Fibroblast of lung (primary cell): ENCODE data around the gene SLC16A3. TPM values are rescaled to one million over a fixed set of nuclear protein-coding genes. Genes with fewer than 3 reads are reported as not detected.

Experiments
- DNase-seq, 2 donors: peaks; one replicate each; pipeline versions ENCODE4 v3.0.0 to v3.0.0-alpha.2; 2010; ENCODE audit warnings: low read depth in 2 of 2
- H2AFZ ChIP-seq: 2 replicates; pipeline ENCODE4 v1.5.1; 2012; ENCODE audit warnings: low read length, control low read depth, inconsistent platforms
- H3K27ac ChIP-seq: 2 replicates; pipeline ENCODE4 v1.5.1; 2011; ENCODE audit warnings: low read length, control low read depth; ENCODE audit not compliant: insufficient read depth
- H3K27me3 ChIP-seq: 2 replicates; pipeline ENCODE4 v1.5.1; 2011; ENCODE audit warnings: mild to moderate bottlenecking, low read length; ENCODE audit not compliant: control insufficient read depth, insufficient read depth
- H3K36me3 ChIP-seq: 2 replicates; pipeline ENCODE4 v1.5.1; 2011; ENCODE audit warnings: low read length; ENCODE audit not compliant: control insufficient read depth, insufficient read depth
- H3K4me1 ChIP-seq: 2 replicates; pipeline ENCODE4 v1.5.1; 2011; ENCODE audit warnings: low read length; ENCODE audit not compliant: control insufficient read depth, insufficient read depth; ENCODE audit errors: extremely low read depth
- H3K4me2 ChIP-seq: 2 replicates; pipeline ENCODE4 v1.5.1; 2011; ENCODE audit warnings: low read length, control low read depth; ENCODE audit not compliant: insufficient read depth; ENCODE audit errors: extremely low read depth
- H3K4me3 ChIP-seq, 4 experiments: fragments of 200-600 bp in 1 of 4; sonication (generic) in 1 of 4; replicated peaks in 1 of 4; 2 replicates each; pipeline ENCODE4 v1.5.1; 2011 to 2016; ENCODE audit warnings: low read length in 4 of 4, low read depth in 3 of 4, mild to moderate bottlenecking in 3 of 4, control low read depth in 2 of 4, inconsistent platforms in 1 of 4, mixed read lengths in 1 of 4; ENCODE audit not compliant: insufficient read depth in 1 of 4; ENCODE audit errors: control extremely low read depth in 1 of 4
- H3K79me2 ChIP-seq: 2 replicates; pipeline ENCODE4 v1.5.1; 2012; ENCODE audit warnings: mild to moderate bottlenecking, low read length, inconsistent platforms; ENCODE audit not compliant: control insufficient read depth, insufficient read depth
- H3K9ac ChIP-seq: 2 replicates; pipeline ENCODE4 v1.5.1; 2011; ENCODE audit warnings: mild to moderate bottlenecking, low read length, control low read depth; ENCODE audit not compliant: insufficient read depth
- H3K9me3 ChIP-seq: 2 replicates; pipeline ENCODE4 v1.5.1; 2012; ENCODE audit warnings: low read depth, low read length; ENCODE audit not compliant: control insufficient read depth, insufficient read depth
- H4K20me1 ChIP-seq: 2 replicates; pipeline ENCODE4 v1.5.1; 2011; ENCODE audit warnings: low read length; ENCODE audit not compliant: control insufficient read depth, insufficient read depth; ENCODE audit errors: extremely low read depth
- EZH2 ChIP-seq: IDR thresholded peaks from 2 replicates; pipeline ENCODE4 v1.5.1; 2012; ENCODE audit warnings: low read length, control low read depth, mild to moderate bottlenecking; ENCODE audit errors: missing control alignments
- polyA plus RNA-seq, 2 donors: library from polyadenylated mRNA; depleted of rRNA in 1 of 2; stranded (reverse) in 1 of 2; unstranded in 1 of 2; fragments of >200 nt; gene quantifications; 2 replicates each; pipeline ENCODE4 v1.2.1, GENCODE V29; 2011 to 2012; ENCODE audit warnings: missing spikeins in 1 of 2
- total RNA-seq: library from RNA; depleted of rRNA; stranded (reverse); fragments of >200 nt; gene quantifications from 2 replicates; pipeline ENCODE4 v1.2.1, GENCODE V29; 2014
- TF ChIP-seq, protein P1 (sequence below), 2 donors: IDR thresholded peaks in 1 of 2; conservative IDR thresholded peaks in 1 of 2; 1 replicate in 1 of 2; 2 replicates in 1 of 2; pipeline ENCODE4 v1.5.1; 2011 to 2012; ENCODE audit warnings: low read length in 2 of 2, control low read depth in 1 of 2, inconsistent platforms in 1 of 2, low read depth in 1 of 2, mild to moderate bottlenecking in 1 of 2

The SLC16A3 gene
- total and polyA plus RNA-seq, 2 donors (not counting 1 experiment from before 2014, with no cell fraction given), result 71.0 to 107 TPM

DNA sequence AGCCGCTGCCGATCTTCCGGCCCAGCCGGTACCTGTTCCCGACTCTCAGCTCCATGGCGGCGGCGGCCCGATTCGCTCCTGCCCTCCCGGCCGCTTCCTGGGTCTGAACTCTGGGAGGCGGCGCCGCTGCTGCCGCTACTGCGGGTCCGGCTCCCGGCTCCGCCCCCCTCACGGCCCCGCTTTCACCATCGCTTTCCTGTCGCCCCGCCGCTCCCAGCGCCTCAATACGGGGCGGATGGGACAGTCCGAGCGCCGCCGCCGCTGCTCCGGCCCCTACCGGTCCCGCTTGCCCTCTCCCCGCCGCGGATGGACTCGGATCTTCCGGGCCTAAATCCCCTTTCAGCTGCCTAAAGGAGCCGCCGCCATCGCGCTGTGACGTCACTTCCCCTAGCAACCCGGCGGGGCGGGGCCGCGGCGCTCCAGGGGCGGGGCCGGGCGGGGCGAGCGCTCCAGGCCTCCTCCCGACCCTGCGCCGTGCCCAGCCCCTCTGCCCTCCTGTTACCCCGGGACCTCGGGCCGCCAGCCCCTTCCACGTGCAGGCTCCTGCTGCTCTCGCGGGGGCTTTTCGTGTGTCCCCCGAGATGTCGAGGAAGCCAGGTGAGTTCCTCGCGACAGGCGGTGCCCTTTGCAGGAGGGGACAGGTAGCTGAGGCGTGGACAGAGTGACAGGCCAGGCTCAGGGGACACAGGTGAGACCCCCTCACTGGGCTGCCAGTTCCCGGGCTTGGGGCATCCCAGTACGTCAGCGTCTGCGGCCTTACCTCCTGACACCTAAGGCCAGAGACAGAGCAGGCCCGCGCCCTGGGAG is 44.7 kb downstream of the SLC16A3 start, which contains the start of gene CSNK1D:
Gene CSNK1D (minus strand): TSS at position 374 of the 807 bp plus-strand sequence. CDS start 319 bp downstream, at position 55.
- Histone ChIP-seq H3K9ac (peak within 1 kb of the TSS; percentile 86), H3K9me3 (no peaks in the 10 kb centered on the region)

DNA sequence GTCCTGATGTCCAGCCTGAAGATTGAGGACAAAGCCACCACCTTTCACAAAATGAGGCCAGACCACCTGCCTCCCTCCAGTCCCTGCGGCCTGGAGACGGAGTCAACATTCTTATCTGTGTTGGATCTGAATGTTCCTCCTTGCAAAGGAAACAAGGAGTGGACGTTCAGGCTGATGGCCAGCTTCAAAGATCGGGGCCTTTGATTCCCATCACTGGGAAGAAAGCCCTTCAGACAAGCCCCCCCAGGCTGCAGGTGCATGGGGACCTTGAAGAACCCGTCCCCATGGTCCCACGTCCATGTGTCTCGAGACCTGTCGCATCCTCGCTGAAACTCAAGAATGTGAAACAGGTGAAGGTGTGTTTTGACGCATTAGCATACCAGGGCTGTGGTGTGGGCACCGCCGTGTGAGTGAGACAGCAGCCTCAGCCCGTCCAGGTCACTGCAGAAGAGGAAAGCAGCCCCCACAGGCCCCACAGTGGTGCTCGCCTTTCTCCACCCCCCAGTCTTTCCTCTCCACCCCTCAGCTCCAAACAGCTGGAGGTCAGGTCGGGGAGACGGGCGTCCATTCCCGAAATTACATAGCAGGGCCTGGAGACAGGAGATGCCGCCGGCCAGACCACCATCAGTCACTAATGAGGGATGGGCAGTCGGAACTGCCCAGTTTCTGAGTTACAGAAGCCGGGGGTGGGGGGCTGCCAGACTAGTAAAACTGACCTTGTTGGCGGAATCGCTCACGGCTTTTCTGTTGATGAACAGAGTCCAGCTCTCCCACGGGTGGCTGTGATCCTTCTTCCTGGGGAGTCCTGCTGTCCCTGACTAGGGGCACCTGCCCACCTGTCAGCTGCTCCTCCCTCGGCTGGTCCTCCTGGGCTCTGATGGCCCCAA is 45.5 kb downstream of the SLC16A3 start:
- H3K4me2 ChIP-seq, result peak overlapping the region; percentile 78
- H3K79me2 ChIP-seq, result peaks cover 37% of the 10 kb centered on the region
- H3K9me3 ChIP-seq, result no peaks in the 10 kb centered on the region
- H3K4me3 ChIP-seq, result peak overlapping the region in 2 of 4 experiments; percentile 59 to 72
- peaks cover 3% of the 10 kb centered on the region for H4K20me1 ChIP-seq
- DNase-seq, result no peak
- H3K9ac ChIP-seq, result no peak overlapping the region
- TF ChIP-seq, protein P1, sequence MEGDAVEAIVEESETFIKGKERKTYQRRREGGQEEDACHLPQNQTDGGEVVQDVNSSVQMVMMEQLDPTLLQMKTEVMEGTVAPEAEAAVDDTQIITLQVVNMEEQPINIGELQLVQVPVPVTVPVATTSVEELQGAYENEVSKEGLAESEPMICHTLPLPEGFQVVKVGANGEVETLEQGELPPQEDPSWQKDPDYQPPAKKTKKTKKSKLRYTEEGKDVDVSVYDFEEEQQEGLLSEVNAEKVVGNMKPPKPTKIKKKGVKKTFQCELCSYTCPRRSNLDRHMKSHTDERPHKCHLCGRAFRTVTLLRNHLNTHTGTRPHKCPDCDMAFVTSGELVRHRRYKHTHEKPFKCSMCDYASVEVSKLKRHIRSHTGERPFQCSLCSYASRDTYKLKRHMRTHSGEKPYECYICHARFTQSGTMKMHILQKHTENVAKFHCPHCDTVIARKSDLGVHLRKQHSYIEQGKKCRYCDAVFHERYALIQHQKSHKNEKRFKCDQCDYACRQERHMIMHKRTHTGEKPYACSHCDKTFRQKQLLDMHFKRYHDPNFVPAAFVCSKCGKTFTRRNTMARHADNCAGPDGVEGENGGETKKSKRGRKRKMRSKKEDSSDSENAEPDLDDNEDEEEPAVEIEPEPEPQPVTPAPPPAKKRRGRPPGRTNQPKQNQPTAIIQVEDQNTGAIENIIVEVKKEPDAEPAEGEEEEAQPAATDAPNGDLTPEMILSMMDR (conservative IDR thresholded peaks at IDR 0.05 in 1 of 2, IDR thresholded peaks at IDR 0.05 in 1 of 2; ENCODE audit: low read depth in 1 of 2, low read length in 2 of 2), result no peak
- no peak for TF ChIP-seq EZH2
- no peak overlapping the region for H2AFZ ChIP-seq
- H3K36me3 ChIP-seq, result peaks cover 13% of the 10 kb centered on the region
- H3K27me3 ChIP-seq, result no peaks in the 10 kb centered on the region
- H3K27ac ChIP-seq, result no peak overlapping the region
- H3K4me1 ChIP-seq, result peaks cover 4% of the 10 kb centered on the region

More for the DNA sequence above, 44.7 kb downstream of the SLC16A3 start, which contains the start of gene CSNK1D:
- DNase-seq, result peak; percentile 81 to 83
- Histone ChIP-seq H3K27ac (peak within 1 kb of the TSS; percentile 95), H3K4me1 (peaks cover 8% of the 10 kb centered on the region), H3K4me2 (peak within 1 kb of the TSS; percentile 96), H3K4me3 (peak within 1 kb of the TSS; percentile 72 to 88 (median 78)), H3K36me3 (peaks cover 13% of the 10 kb centered on the region), H4K20me1 (peaks cover 10% of the 10 kb centered on the region), H3K79me2 (peaks cover 46% of the 10 kb centered on the region), H3K27me3 (no peaks in the 10 kb centered on the region), H2AFZ (peak within 1 kb of the TSS; percentile 75)
- TF ChIP-seq EZH2, result no peak
- TF ChIP-seq, protein P1 (conservative IDR thresholded peaks at IDR 0.05 in 1 of 2, IDR thresholded peaks at IDR 0.05 in 1 of 2; ENCODE audit: low read depth in 1 of 2, low read length in 2 of 2), result no peak

DNA sequence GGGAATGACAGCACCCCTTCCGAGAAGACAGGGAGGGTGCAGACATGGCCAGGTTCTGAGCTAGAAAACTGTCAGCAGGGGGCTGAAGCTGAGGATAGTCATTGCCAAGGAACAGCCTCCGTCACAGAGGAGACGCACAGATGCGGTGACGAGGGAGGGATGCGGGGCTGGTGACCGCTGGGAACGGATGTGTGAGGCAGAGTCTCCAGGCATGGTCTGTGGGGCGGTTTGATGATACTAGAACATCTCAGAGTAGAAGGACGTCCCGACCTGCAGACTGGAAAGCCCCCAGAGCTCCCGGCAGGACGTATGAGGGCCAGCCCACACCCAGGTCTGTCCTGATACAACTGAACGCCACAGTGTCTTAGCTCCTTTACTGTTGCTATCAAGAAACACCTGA is 46.5 kb downstream of the SLC16A3 start:
- H3K9ac ChIP-seq, result no peak overlapping the region
- no peak overlapping the region for H3K4me3 ChIP-seq
- no peaks in the 10 kb centered on the region for H4K20me1 ChIP-seq
- H3K27me3 ChIP-seq, result no peaks in the 10 kb centered on the region
- no peak overlapping the region for H3K27ac ChIP-seq
- peaks cover 28% of the 10 kb centered on the region for H3K79me2 ChIP-seq
- TF ChIP-seq EZH2, result no peak
- TF ChIP-seq, protein P1 (conservative IDR thresholded peaks at IDR 0.05 in 1 of 2, IDR thresholded peaks at IDR 0.05 in 1 of 2; ENCODE audit: low read depth in 1 of 2, low read length in 2 of 2), result no peak
- H3K36me3 ChIP-seq, result peaks cover 8% of the 10 kb centered on the region
- peaks cover 4% of the 10 kb centered on the region for H3K4me1 ChIP-seq
- no peak overlapping the region for H2AFZ ChIP-seq
- no peak overlapping the region for H3K4me2 ChIP-seq
- DNase-seq, result no peak
- H3K9me3 ChIP-seq, result no peaks in the 10 kb centered on the region
